GM19099 (cell line): ENCODE results near the gene A3GALT2.

Experiments used
- POLR2A ChIP-seq: IDR thresholded peaks from 3 replicates; pipeline ENCODE4 v1.6.1; 2011; ENCODE audit warnings: low read depth; ENCODE audit not compliant: insufficient read length; ENCODE audit errors: extremely low read depth

The A3GALT2 gene

DNA sequence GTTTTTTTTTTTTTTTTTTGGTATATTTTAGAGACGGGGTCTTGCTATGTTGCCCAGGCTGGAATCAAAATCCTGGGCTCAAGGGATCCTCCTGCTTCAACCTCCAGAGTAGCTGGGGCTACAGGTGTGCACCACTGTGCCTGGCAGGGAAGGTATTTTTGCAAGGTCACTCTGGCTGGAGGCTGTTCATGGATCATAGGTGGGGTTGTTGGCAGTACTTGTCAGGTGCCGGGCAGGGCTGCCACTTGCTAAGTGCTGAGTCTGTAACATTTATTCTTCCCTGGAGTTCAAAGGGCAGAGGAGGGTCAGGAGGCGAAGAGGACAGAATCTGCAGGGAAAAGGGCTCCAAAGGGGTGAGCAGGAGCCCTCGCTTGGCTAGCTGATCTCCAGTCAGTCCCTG, 24.1 kb downstream of the A3GALT2 start:
- no peak for TF ChIP-seq POLR2A

GRCh38 chr1:33296082-33296458, 24.8 kb downstream of the A3GALT2 start:
- no peak for TF ChIP-seq POLR2A

GRCh38 chr1:33295450-33296081, 25.3 kb downstream of the A3GALT2 start:
- no peak for TF ChIP-seq POLR2A

GRCh38 chr1:33295023-33295422, 25.9 kb downstream of the A3GALT2 start:
- no peak for TF ChIP-seq POLR2A

DNA sequence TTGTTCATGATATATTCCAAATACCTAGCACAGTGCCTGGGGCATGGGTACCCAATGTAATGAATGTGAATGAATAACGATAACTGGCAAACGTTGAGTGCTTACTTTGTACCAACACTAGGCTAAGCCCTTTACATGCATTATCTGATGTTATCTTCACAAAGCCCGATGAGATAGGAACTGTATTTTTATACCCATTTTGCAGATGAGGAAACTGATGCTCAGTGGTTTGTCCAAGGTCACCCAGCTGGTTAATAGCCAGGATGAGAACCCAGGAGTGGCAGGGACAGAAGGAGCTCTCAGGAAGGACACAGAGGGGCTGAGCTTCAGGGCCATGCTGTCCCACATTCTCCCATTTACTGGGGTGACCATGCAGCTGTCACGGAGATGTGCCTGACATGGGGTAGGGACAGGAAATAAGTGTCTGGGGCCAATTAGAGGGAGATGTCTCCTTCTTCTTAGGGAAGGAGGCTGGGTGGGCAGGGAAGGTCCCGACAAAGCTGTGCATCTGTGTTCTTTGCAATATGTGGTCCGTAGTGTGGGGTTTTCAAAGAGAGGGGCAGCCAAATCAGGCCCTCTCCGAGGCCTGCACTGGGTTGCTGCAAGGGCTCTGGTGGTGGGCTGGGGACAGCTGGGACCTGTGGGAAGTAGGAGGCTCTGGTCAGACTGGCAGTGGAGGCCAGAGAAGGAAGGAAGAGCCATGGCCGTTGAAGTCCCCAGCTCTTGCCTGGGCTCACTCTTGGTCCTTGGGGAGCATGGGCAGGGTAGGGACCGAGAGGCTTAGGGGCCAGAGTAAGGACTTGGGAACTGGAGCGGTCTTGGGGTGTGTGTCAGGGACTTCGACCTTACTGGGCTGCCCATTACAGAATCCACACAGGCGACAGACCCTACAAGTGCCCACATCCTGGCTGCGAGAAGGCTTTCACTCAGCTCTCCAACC, 26.6 kb downstream of the A3GALT2 start:
- no peak for TF ChIP-seq POLR2A

- no peak for TF ChIP-seq POLR2A
Measured at GRCh38 chr1:33292726-33293340, 28.1 kb downstream of the A3GALT2 start.

DNA sequence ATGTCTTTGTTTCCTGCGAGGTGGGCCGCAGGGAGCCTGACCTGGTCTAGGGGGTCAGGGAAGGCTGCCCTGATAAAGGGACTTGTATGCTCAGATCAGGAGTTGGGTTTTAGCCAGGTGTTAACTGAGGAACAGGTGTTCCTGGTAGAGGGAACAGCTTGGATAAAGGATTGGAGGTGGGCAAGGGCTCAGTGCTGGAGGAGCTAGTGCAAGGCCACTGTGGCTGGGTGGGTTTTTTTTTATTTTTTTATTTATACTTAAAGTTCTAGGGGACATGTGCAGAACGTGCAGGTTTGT, 31.1 kb downstream of the A3GALT2 start:
- TF ChIP-seq POLR2A, result no peak

- no peak for TF ChIP-seq POLR2A
Measured at GRCh38 chr1:33288976-33289857, 31.7 kb downstream of the A3GALT2 start.

DNA sequence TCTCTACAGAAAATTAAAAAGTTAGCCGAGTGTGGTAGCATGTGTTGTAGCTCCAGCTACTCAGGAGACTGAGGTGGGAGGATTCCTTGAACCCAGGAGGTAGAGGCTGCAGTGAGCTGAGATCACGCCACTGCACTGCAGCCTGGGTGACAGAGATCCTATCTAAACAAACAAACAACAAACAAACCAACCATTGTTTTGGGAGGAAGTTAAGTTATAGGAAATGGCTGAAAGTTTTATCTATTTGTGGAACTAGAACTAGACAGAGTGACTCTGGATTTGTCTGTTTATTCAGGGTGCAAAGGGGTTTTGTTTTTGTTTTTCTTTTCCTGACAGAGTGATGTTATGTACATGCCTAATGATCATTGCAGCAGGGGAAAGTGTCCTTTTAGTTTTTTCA, 33.6 kb downstream of the A3GALT2 start:
- no peak for TF ChIP-seq POLR2A

- TF ChIP-seq POLR2A, result no peak
Measured at GRCh38 chr1:33286451-33287185, 34.3 kb downstream of the A3GALT2 start.

DNA sequence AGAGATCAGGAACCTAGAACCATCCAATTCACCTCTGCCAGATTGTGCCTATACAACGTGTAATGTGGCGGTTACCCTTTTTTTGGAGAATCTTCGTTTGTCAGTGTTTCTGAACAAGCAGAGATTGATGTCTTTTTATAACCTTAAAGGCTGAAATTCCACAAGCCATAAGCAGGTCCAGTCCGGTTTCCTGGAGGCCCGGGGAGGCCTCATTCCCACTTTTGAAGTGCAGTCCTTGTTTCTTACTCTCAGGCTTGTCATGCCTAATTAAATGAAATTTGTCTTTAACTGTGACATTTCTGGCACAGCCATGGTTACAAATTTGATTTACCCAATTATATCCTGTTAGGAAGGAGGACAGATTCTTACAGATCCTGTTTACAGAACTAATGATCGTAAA, 36.8 kb downstream of the A3GALT2 start:
- TF ChIP-seq POLR2A, result no peak

GRCh38 chr1:33282791-33283190, 38.1 kb downstream of the A3GALT2 start:
- no peak for TF ChIP-seq POLR2A

GRCh38 chr1:33281554-33282303, 39.2 kb downstream of the A3GALT2 start:
- TF ChIP-seq POLR2A, result no peak
